Forelimb muscle (tissue), 1 donor: ENCODE results near the gene STMN3. TPM values are rescaled to one million over a fixed set of nuclear protein-coding genes. Genes with fewer than 3 reads are reported as not detected.

Experiments
- DNase-seq: peaks from one replicate; pipeline ENCODE4 v3.0.0-alpha.2; 2013; ENCODE audit warnings: low read depth
- polyA plus RNA-seq: library from polyadenylated mRNA; unstranded; fragments of 120-200 nt; gene quantifications from one replicate; pipeline ENCODE4 v1.2.1, GENCODE V29; 2013; ENCODE audit not compliant: insufficient read length

Gene STMN3
- polyA plus RNA-seq, 1 donor: 11.4 TPM

- no peak for DNase-seq
These were observed 62.7 kb downstream of the STMN3 start for GRCh38 chr20:63590218-63591146.

Other genes starting within 250 kb of the STMN3 start
- gene KCNQ2, start 180.8 kb downstream of the STMN3 start, polyA plus RNA-seq: 3.5 TPM
- 1,049 TPM for gene EEF1A2, start 154.3 kb downstream of the STMN3 start, polyA plus RNA-seq
- gene PPDPF, start 132.7 kb downstream of the STMN3 start, polyA plus RNA-seq: 254 TPM
- 0.34 TPM for gene PTK6, start 116.0 kb downstream of the STMN3 start, polyA plus RNA-seq
- not detected for gene SRMS, start 105.7 kb downstream of the STMN3 start, polyA plus RNA-seq
- 0.13 TPM for gene FNDC11, start 99.3 kb downstream of the STMN3 start, polyA plus RNA-seq
- 6.6 TPM for gene HELZ2, start 79.2 kb downstream of the STMN3 start, polyA plus RNA-seq
- gene GMEB2, start 26.3 kb downstream of the STMN3 start, polyA plus RNA-seq: 6.8 TPM
- 11.0 TPM for gene RTEL1, start 4.9 kb upstream of the STMN3 start, polyA plus RNA-seq
- gene TNFRSF6B, start 43.2 kb upstream of the STMN3 start, polyA plus RNA-seq: 1.6 TPM
- 25.3 TPM for gene ARFRP1, start 54.6 kb upstream of the STMN3 start, polyA plus RNA-seq
- 12.6 TPM for gene ZGPAT, start 54.6 kb upstream of the STMN3 start, polyA plus RNA-seq
- gene LIME1, start 83.2 kb upstream of the STMN3 start, polyA plus RNA-seq: 4.6 TPM
- 148 TPM for gene SLC2A4RG, start 86.4 kb upstream of the STMN3 start, polyA plus RNA-seq
- gene ZBTB46, start 177.8 kb upstream of the STMN3 start, polyA plus RNA-seq: 18.1 TPM
- gene ABHD16B, start 208.1 kb upstream of the STMN3 start, polyA plus RNA-seq: not detected
- 76.8 TPM for gene TPD52L2, start 211.8 kb upstream of the STMN3 start, polyA plus RNA-seq
- gene DNAJC5, start 241.7 kb upstream of the STMN3 start, polyA plus RNA-seq: 32.6 TPM